ENCODE measurements around the gene RABGAP1L.
"Not testable (repeated sequence)": the region's sequence is repeated elsewhere in the genome, so short reads cannot be mapped to it uniquely, and the experiment has no call there.

Gene RABGAP1L

GRCh38 chr1:174990382-174990999 lies 831.2 kb downstream of the RABGAP1L start:
- DNase-seq (ENCODE audit: low read depth in 2 of 2), result no peak

- DNase-seq (ENCODE audit: low read depth in 2 of 2), result no peak
These were observed 832.2 kb downstream of the RABGAP1L start for GRCh38 chr1:174991473-174991872.

- DNase-seq (ENCODE audit: low read depth in 2 of 2), result no peak
These were observed 835.8 kb downstream of the RABGAP1L start for GRCh38 chr1:174995121-174995520.

GRCh38 chr1:174995916-174996315 lies 836.6 kb downstream of the RABGAP1L start:
- no peak for DNase-seq (ENCODE audit: low read depth in 2 of 2)

- no peak for DNase-seq (ENCODE audit: low read depth in 2 of 2)
These were observed 837.2 kb downstream of the RABGAP1L start for GRCh38 chr1:174996476-174996875.

GRCh38 chr1:174997041-174997440 lies 837.7 kb downstream of the RABGAP1L start:
- DNase-seq (ENCODE audit: low read depth in 2 of 2), result no peak

GRCh38 chr1:174998569-174999215 lies 839.4 kb downstream of the RABGAP1L start:
- no peak for DNase-seq (ENCODE audit: low read depth in 2 of 2)

- peak; percentile 75 to 96 for DNase-seq (ENCODE audit: low read depth in 2 of 2)
These were observed 840.1 kb downstream of the RABGAP1L start for GRCh38 chr1:174999216-174999935.

GRCh38 chr1:174999936-175000696 lies 840.8 kb downstream of the RABGAP1L start, which contains the start of gene CACYBP:
Gene CACYBP, plus strand, starts transcription at chr1:174999947. Its CDS starts 234 bp downstream, at chr1:175000181.
- peak; percentile 17 to 92 for DNase-seq (ENCODE audit: low read depth in 2 of 2)

GRCh38 chr1:175000697-175001187 lies 841.4 kb downstream of the RABGAP1L start:
- DNase-seq (ENCODE audit: low read depth in 2 of 2), result no peak

GRCh38 chr1:175002910-175003517 lies 843.7 kb downstream of the RABGAP1L start:
- DNase-seq (ENCODE audit: low read depth in 2 of 2), result no peak

- DNase-seq (ENCODE audit: low read depth in 2 of 2), result no peak
These were observed 844.2 kb downstream of the RABGAP1L start for GRCh38 chr1:175003521-175003920.

GRCh38 chr1:175005085-175005783 lies 845.9 kb downstream of the RABGAP1L start:
- no peak for DNase-seq (ENCODE audit: low read depth in 2 of 2)

- no peak for DNase-seq (ENCODE audit: low read depth in 2 of 2)
These were observed 850.2 kb downstream of the RABGAP1L start for GRCh38 chr1:175009532-175009931.

GRCh38 chr1:175013445-175013844 lies 854.1 kb downstream of the RABGAP1L start:
- DNase-seq (ENCODE audit: low read depth in 2 of 2), result no peak

GRCh38 chr1:175015243-175015642 lies 855.9 kb downstream of the RABGAP1L start:
- DNase-seq (ENCODE audit: low read depth in 2 of 2), result no peak

- DNase-seq (ENCODE audit: low read depth in 2 of 2), result no peak
These were observed 860.2 kb downstream of the RABGAP1L start for GRCh38 chr1:175019524-175019923.

GRCh38 chr1:175023043-175023921 lies 864.0 kb downstream of the RABGAP1L start, which contains the start of gene MRPS14:
Gene MRPS14, minus strand, starts transcription at chr1:175023425. Its CDS starts 17 bp downstream, at chr1:175023408.
- DNase-seq (ENCODE audit: low read depth in 2 of 2), result peak; percentile 96 to 99

- not testable (repeated sequence) for DNase-seq (ENCODE audit: low read depth in 2 of 2)
These were observed 864.6 kb downstream of the RABGAP1L start for GRCh38 chr1:175023922-175024242.

- no peak for DNase-seq (ENCODE audit: low read depth in 2 of 2)
These were observed 865.5 kb downstream of the RABGAP1L start for GRCh38 chr1:175024773-175025172.
